NT2/D1 (cell line): ENCODE measurements around the gene PGK1.
"Not testable (repeated sequence)": the region's sequence is repeated elsewhere in the genome, so short reads cannot be mapped to it uniquely, and the experiment has no call there.

Experiments used
- SUZ12 ChIP-seq: IDR thresholded peaks from 2 replicates; pipeline ENCODE4 v1.6.1; 2011; ENCODE audit not compliant: insufficient read length, insufficient read depth; ENCODE audit errors: extremely low read depth
- YY1 ChIP-seq: IDR thresholded peaks from 2 replicates; pipeline ENCODE4 v1.6.1; 2011; ENCODE audit not compliant: insufficient read length, insufficient read depth

DNA sequence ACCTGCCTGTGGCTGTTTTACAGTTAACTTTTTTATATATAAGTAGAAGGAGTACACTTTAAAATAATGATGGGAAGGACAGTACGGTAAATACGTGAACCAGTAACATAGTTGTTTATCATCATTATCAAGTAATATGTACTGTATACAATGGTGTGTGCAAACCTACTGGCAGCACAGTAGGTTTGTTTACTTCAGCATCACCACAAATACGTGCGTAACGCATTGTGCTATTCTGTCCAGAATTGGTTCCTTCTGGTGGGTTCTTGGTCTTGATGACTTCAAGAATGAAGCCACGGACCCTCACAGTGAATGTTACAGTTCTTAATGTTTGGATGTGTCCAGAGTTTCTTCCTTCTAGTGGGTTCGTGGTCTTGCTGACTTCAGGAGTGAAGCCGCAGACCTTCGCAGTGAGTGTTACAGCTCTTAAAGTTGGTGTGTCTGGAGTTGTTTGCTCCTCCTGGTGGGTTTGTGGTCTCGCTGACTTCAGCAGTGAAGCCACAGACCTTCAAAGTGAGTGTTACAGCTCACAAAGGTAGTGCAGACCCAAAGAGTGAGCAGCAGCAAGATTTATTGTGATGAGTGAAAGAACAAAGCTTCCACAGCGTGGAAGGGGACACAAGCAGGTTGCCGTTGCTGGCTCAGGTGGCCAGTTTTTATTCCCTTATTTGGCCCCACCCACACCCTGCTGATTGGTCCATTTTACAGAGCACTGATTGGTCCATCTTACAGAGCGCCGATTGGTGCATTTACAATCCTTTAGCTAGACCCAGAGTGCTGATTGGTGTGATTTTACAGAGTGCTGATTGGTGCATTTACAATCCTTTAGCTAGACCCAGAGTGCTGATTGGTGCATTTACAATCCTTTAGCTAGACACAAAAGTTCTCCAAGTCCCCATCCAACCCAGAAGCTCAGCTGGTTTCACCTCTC, 30.6 kb upstream of the PGK1 start:
- not testable (repeated sequence) for TF ChIP-seq YY1, SUZ12
